Uterus (tissue), 2 donors: Measurements from ENCODE around the gene PTDSS2.

Experiments used
- POLR2A ChIP-seq, 2 donors: fragments of 450-650 bp; IDR thresholded peaks; one replicate each; pipeline ENCODE4 v1.6.1; 2016; ENCODE audit warnings: antibody characterized with exemption in 2 of 2, mild to moderate bottlenecking in 1 of 2, moderate library complexity in 1 of 2
- TF ChIP-seq, protein P1 (sequence below), 4 experiments: fragments of 200-600 bp in 2 of 4; fragments of 450-650 bp in 2 of 4; sonication (generic) in 2 of 4; IDR thresholded peaks; one replicate each; pipeline ENCODE4 v1.5.1; 2016 to 2019; ENCODE audit warnings: antibody characterized with exemption in 4 of 4, mild to moderate bottlenecking in 2 of 4, moderate library complexity in 1 of 4

DNA sequence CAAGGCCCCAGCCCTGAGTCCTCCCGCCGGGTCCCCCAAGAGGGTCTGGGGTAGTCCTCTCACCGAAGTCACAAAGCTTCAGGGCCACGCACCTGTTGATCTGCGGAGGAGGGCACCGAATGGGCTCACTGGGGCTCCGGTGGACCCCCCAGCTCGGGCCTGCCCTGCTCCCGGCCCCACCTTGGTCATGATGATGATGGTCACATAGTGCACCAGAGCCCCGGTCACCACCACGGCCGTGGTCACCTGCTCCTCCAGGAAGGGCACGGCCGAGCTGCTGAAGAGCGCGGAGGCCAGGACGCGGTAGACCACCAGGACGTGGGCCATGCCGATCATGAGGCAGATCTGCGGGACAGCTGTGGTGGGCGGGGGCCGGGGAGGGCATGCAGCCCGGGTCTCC lies 21.8 kb upstream of the PTDSS2 start:
- TF ChIP-seq POLR2A (IDR thresholded peaks at IDR 0.05): no peak
- TF ChIP-seq, protein P1, sequence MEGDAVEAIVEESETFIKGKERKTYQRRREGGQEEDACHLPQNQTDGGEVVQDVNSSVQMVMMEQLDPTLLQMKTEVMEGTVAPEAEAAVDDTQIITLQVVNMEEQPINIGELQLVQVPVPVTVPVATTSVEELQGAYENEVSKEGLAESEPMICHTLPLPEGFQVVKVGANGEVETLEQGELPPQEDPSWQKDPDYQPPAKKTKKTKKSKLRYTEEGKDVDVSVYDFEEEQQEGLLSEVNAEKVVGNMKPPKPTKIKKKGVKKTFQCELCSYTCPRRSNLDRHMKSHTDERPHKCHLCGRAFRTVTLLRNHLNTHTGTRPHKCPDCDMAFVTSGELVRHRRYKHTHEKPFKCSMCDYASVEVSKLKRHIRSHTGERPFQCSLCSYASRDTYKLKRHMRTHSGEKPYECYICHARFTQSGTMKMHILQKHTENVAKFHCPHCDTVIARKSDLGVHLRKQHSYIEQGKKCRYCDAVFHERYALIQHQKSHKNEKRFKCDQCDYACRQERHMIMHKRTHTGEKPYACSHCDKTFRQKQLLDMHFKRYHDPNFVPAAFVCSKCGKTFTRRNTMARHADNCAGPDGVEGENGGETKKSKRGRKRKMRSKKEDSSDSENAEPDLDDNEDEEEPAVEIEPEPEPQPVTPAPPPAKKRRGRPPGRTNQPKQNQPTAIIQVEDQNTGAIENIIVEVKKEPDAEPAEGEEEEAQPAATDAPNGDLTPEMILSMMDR (IDR thresholded peaks at IDR 0.05): no peak
